ENCODE measurements around the gene IKBKG. TPM values are rescaled to one million over a fixed set of nuclear protein-coding genes. Genes with fewer than 3 reads are reported as not detected.

Gene IKBKG
- total and polyA plus RNA-seq, 3 donors from 2014 or later = 27.9 to 38.7 (median 28.1) TPM

Small RNAs within 50 kb of the gene (small RNA-seq; reads per million reads assigned to genes)
- gene AC244090.1 = 0 reads per million in 2 donors

Other genes with a start within 250 kb of the IKBKG start
- gene FLNA, start 173.0 kb upstream of the IKBKG start, total RNA-seq = 100 to 1,000 TPM; 400 to 532 TPM
- gene FLNA, start 173.0 kb upstream of the IKBKG start, polyA plus RNA-seq (ENCODE audit: insufficient read depth, low read depth, low replicate concordance) = 474 TPM
- gene EMD, start 168.3 kb upstream of the IKBKG start, total RNA-seq = 10 to 100 TPM; 65.6 to 69.6 TPM
- gene EMD, start 168.3 kb upstream of the IKBKG start, polyA plus RNA-seq (ENCODE audit: insufficient read depth, low read depth, low replicate concordance) = 74.2 TPM
- 1,000 to 10,000 TPM in 1 of 2 donors, 100 to 1,000 TPM in 1; 925 to 1,913 TPM for gene RPL10, start 149.2 kb upstream of the IKBKG start, total RNA-seq
- gene RPL10, start 149.2 kb upstream of the IKBKG start, polyA plus RNA-seq (ENCODE audit: insufficient read depth, low read depth, low replicate concordance) = 1,423 TPM
- 10 to 100 TPM; 36.5 to 42.2 TPM for gene DNASE1L1, start 138.4 kb upstream of the IKBKG start, total RNA-seq
- 18.5 TPM for gene DNASE1L1, start 138.4 kb upstream of the IKBKG start, polyA plus RNA-seq (ENCODE audit: insufficient read depth, low read depth, low replicate concordance)
- 10 to 100 TPM; 32.1 to 48.7 TPM for gene TAFAZZIN, start 136.1 kb upstream of the IKBKG start, total RNA-seq
- 11.8 TPM for gene TAFAZZIN, start 136.1 kb upstream of the IKBKG start, polyA plus RNA-seq (ENCODE audit: insufficient read depth, low read depth, low replicate concordance)
- gene ATP6AP1, start 118.9 kb upstream of the IKBKG start, total RNA-seq = 100 to 1,000 TPM in 1 of 2 donors, 10 to 100 TPM in 1; 95.1 to 158 TPM
- 119 TPM for gene ATP6AP1, start 118.9 kb upstream of the IKBKG start, polyA plus RNA-seq (ENCODE audit: insufficient read depth, low read depth, low replicate concordance)
- 100 to 1,000 TPM; 158 to 162 TPM for gene GDI1, start 110.5 kb upstream of the IKBKG start, total RNA-seq
- 118 TPM for gene GDI1, start 110.5 kb upstream of the IKBKG start, polyA plus RNA-seq (ENCODE audit: insufficient read depth, low read depth, low replicate concordance)
- gene FAM50A, start 103.5 kb upstream of the IKBKG start, total RNA-seq = 10 to 100 TPM; 38.4 to 38.5 TPM
- 29.6 TPM for gene FAM50A, start 103.5 kb upstream of the IKBKG start, polyA plus RNA-seq (ENCODE audit: insufficient read depth, low read depth, low replicate concordance)
- gene PLXNA3, start 89.3 kb upstream of the IKBKG start, total RNA-seq = 10 to 100 TPM; 37.3 to 63.5 TPM
- gene PLXNA3, start 89.3 kb upstream of the IKBKG start, polyA plus RNA-seq (ENCODE audit: insufficient read depth, low read depth, low replicate concordance) = 24.7 TPM
- 10 to 100 TPM; 29.1 to 30.9 TPM for gene LAGE3, start 68.3 kb upstream of the IKBKG start, total RNA-seq
- 12.4 TPM for gene LAGE3, start 68.3 kb upstream of the IKBKG start, polyA plus RNA-seq (ENCODE audit: insufficient read depth, low read depth, low replicate concordance)
- gene UBL4A, start 61.0 kb upstream of the IKBKG start, total RNA-seq = 10 to 100 TPM; 16.8 to 18.9 TPM
- 13.3 TPM for gene UBL4A, start 61.0 kb upstream of the IKBKG start, polyA plus RNA-seq (ENCODE audit: insufficient read depth, low read depth, low replicate concordance)
- 10 to 100 TPM; 25.0 to 26.5 TPM for gene SLC10A3, start 57.0 kb upstream of the IKBKG start, total RNA-seq
- 22.4 TPM for gene SLC10A3, start 57.0 kb upstream of the IKBKG start, polyA plus RNA-seq (ENCODE audit: insufficient read depth, low read depth, low replicate concordance)
- gene FAM3A, start 31.4 kb upstream of the IKBKG start, total RNA-seq = 10 to 100 TPM; 24.7 to 41.1 TPM
- gene FAM3A, start 31.4 kb upstream of the IKBKG start, polyA plus RNA-seq (ENCODE audit: insufficient read depth, low read depth, low replicate concordance) = 24.0 TPM
- 100 to 1,000 TPM; 263 to 419 TPM for gene G6PD, start 774 bp upstream of the IKBKG start, total RNA-seq
- gene G6PD, start 774 bp upstream of the IKBKG start, polyA plus RNA-seq (ENCODE audit: insufficient read depth, low read depth, low replicate concordance) = 206 TPM
- 10 to 100 TPM; 14.7 to 18.1 TPM for gene CTAG1A, start 37.5 kb downstream of the IKBKG start, total RNA-seq
- 7.1 TPM for gene CTAG1A, start 37.5 kb downstream of the IKBKG start, polyA plus RNA-seq (ENCODE audit: insufficient read depth, low read depth, low replicate concordance)
- 10 to 100 TPM; 18.0 to 20.3 TPM for gene CTAG1B, start 71.7 kb downstream of the IKBKG start, total RNA-seq
- gene CTAG1B, start 71.7 kb downstream of the IKBKG start, polyA plus RNA-seq (ENCODE audit: insufficient read depth, low read depth, low replicate concordance) = 7.1 TPM
- gene CTAG2, start 106.0 kb downstream of the IKBKG start, total RNA-seq = 10 to 100 TPM; 17.3 to 27.6 TPM
- 8.4 TPM for gene CTAG2, start 106.0 kb downstream of the IKBKG start, polyA plus RNA-seq (ENCODE audit: insufficient read depth, low read depth, low replicate concordance)
- gene GAB3, start 203.5 kb downstream of the IKBKG start, total RNA-seq = 10 to 100 TPM; 30.5 to 30.6 TPM
- gene GAB3, start 203.5 kb downstream of the IKBKG start, polyA plus RNA-seq (ENCODE audit: insufficient read depth, low read depth, low replicate concordance) = 9.1 TPM
- 10 to 100 TPM; 66.4 to 93.1 TPM for gene DKC1, start 215.2 kb downstream of the IKBKG start, total RNA-seq
- 58.8 TPM for gene DKC1, start 215.2 kb downstream of the IKBKG start, polyA plus RNA-seq (ENCODE audit: insufficient read depth, low read depth, low replicate concordance)